WTC11 (cell line): ENCODE measurements around the gene IRF2BP2. TPM values are rescaled to one million over a fixed set of nuclear protein-coding genes. Genes with fewer than 3 reads are reported as not detected.
A peak's percentile ranks its signal among the peaks of the same experiment; 100 is the strongest.

Source experiments
- ATAC-seq: fragments of 200-7000 bp; cut with Tn5 transposase; 2 replicates; pipeline ENCODE4 v1.10.0; 2021; ENCODE audit warnings: mild to moderate bottlenecking, moderate library complexity
- CTCF ChIA-PET: fragments of 300-600 bp; sonication (Branson Sonifier 250); formaldehyde crosslinking; loops from one replicate; lab custom pipeline; 2021; ENCODE audit warnings: antibody characterized with exemption; lab: Charles Lee
- POLR2A ChIA-PET: fragments of 350-600 bp; sonication (Branson Sonifier 250); formaldehyde crosslinking; loops from one replicate; lab custom pipeline; 2021; ENCODE audit warnings: antibody characterized with exemption; lab: Charles Lee
- DNase-seq: peaks from one replicate; pipeline ENCODE4 v3.0.0; 2021; ENCODE audit warnings: low spot score
- H3K27ac Mint-ChIP-seq: 2 replicates; pipeline ENCODE4 v1.8.0; 2021; ENCODE audit warnings: mixed read lengths
- H3K27me3 Mint-ChIP-seq: 2 replicates; pipeline ENCODE4 v1.8.0; 2021; ENCODE audit warnings: low read depth, mild to moderate bottlenecking, moderate library complexity, mixed read lengths
- H3K36me3 Mint-ChIP-seq: 2 replicates; pipeline ENCODE4 v1.8.0; 2021; ENCODE audit warnings: mixed read lengths
- H3K4me1 Mint-ChIP-seq: 2 replicates; pipeline ENCODE4 v1.8.0; 2022; ENCODE audit warnings: mixed read lengths
- H3K4me3 Mint-ChIP-seq: 2 replicates; pipeline ENCODE4 v1.8.0; 2021; ENCODE audit warnings: mild to moderate bottlenecking, moderate library complexity, mixed read lengths
- H3K9me3 Mint-ChIP-seq: 2 replicates; pipeline ENCODE4 v1.8.0; 2021; ENCODE audit warnings: mixed read lengths
- ARID4B ChIP-seq: sonication (generic); formaldehyde crosslinking; IDR thresholded peaks from 2 replicates; pipeline ENCODE4 v1.8.0; 2023; ENCODE audit warnings: missing genetic modification reagents, mild to moderate bottlenecking, borderline replicate concordance
- ATF3 ChIP-seq: sonication (generic); formaldehyde crosslinking; conservative IDR thresholded peaks from 2 replicates; pipeline ENCODE4 v1.8.1; 2022; ENCODE audit warnings: mild to moderate bottlenecking, missing genetic modification reagents
- CBFB ChIP-seq: sonication (generic); formaldehyde crosslinking; IDR thresholded peaks from 2 replicates; pipeline ENCODE4 v1.8.1; 2022; ENCODE audit warnings: mild to moderate bottlenecking, low read depth, missing genetic modification reagents
- CTCF ChIP-seq: fragments of 200-600 bp; IDR thresholded peaks from 2 replicates; pipeline ENCODE4 v1.8.0; 2022; ENCODE audit warnings: antibody characterized with exemption
- ELF4 ChIP-seq: sonication (generic); formaldehyde crosslinking; IDR thresholded peaks from 2 replicates; pipeline ENCODE4 v1.8.1; 2022; ENCODE audit warnings: low read depth, mild to moderate bottlenecking, moderate library complexity, missing genetic modification reagents
- HMGA2 ChIP-seq: fragments of 250-450 bp; sonication (Bioruptor Pico); IDR thresholded peaks from 2 replicates; pipeline ENCODE4 v1.4.0; 2021; ENCODE audit warnings: mild to moderate bottlenecking, moderate library complexity
- ZNF138 ChIP-seq: sonication (generic); formaldehyde crosslinking; conservative IDR thresholded peaks from 2 replicates; pipeline ENCODE4 v1.8.1; 2022; ENCODE audit warnings: mild to moderate bottlenecking, moderate library complexity, missing genetic modification reagents
- ZNF232 ChIP-seq: sonication (generic); formaldehyde crosslinking; IDR thresholded peaks from 2 replicates; pipeline ENCODE4 v1.8.0; 2022; ENCODE audit warnings: mild to moderate bottlenecking, missing genetic modification reagents
- ZNF281 ChIP-seq: sonication (generic); formaldehyde crosslinking; IDR thresholded peaks from 2 replicates; pipeline ENCODE4 v1.8.0; 2023; ENCODE audit warnings: mild to moderate bottlenecking, missing genetic modification reagents
- ZNF396 ChIP-seq: fragments of 250-450 bp; sonication (Bioruptor Pico); IDR thresholded peaks from 2 replicates; pipeline ENCODE4 v1.8.0; 2021; ENCODE audit warnings: mild to moderate bottlenecking, moderate library complexity, borderline replicate concordance
- ZNF416 ChIP-seq: fragments of 250-450 bp; sonication (Bioruptor Pico); IDR thresholded peaks from 2 replicates; pipeline ENCODE4 v1.9.0; 2021; ENCODE audit warnings: mild to moderate bottlenecking, inconsistent platforms
- ZNF532 ChIP-seq: fragments of 250-450 bp; sonication (Bioruptor Pico); IDR thresholded peaks from 2 replicates; pipeline ENCODE4 v1.9.0; 2021; ENCODE audit warnings: mild to moderate bottlenecking, borderline replicate concordance
- total RNA-seq: library from RNA; stranded (reverse); gene quantifications from 3 replicates; pipeline ENCODE4 v1.2.3, GENCODE V29; 2021

Gene IRF2BP2
- total RNA-seq, 1 experiment from 2014 or later, result 70.9 TPM

- H3K9me3 Mint-ChIP-seq, result peaks cover 7% of the 10 kb centered on the region
- DNase-seq (no peak), ATAC-seq (peak; percentile 9; the same call in 1 of the 2 replicates)
- peaks cover 35% of the 10 kb centered on the region for H3K4me1 Mint-ChIP-seq
- CTCF ChIA-PET, result interaction anchor here (1.7 to 1.9 kb wide), 2 partner anchors 46 to 427 kb away, joined by 6 to 7 read pairs; no protein-coding TSS in a partner anchor
- H3K27me3 Mint-ChIP-seq, result no peaks in the 10 kb centered on the region
- POLR2A ChIA-PET, result interaction anchor here (1.2 to 1.3 kb wide), 2 partner anchors 46 to 47 kb away, joined by 3 to 6 read pairs; partner anchors contain the start of gene IRF2BP2
- TF ChIP-seq ZNF281 (no peak), ZNF396 (CRISPR knock-in tag) (no peak), CBFB (CRISPR knock-in tag) (no peak), ATF3 (no peak), ZNF232 (CRISPR knock-in tag) (no peak), ELF4 (CRISPR knock-in tag) (no peak), HMGA2 (CRISPR knock-in tag) (no peak), ARID4B (no peak), ZNF532 (CRISPR knock-in tag) (no peak), CTCF (no peak), ZNF416 (CRISPR knock-in tag) (no peak), ZNF138 (CRISPR knock-in tag) (no peak)
- H3K27ac Mint-ChIP-seq, result no peak overlapping the region
- H3K36me3 Mint-ChIP-seq, result no peaks in the 10 kb centered on the region
- no peak overlapping the region for H3K4me3 Mint-ChIP-seq
Observed at GRCh38 chr1:234656944-234657654, 47.1 kb upstream of the IRF2BP2 start.
